Activated effector memory CD4-positive, alpha-beta T cell treated with Interleukin-2 at 50 U/mL for 16 hours (primary cell): ENCODE results near the gene WSCD1.

Source experiments
- DNase-seq: peaks from one replicate; pipeline ENCODE4 v3.0.0-alpha.2; 2020

Gene WSCD1

DNA sequence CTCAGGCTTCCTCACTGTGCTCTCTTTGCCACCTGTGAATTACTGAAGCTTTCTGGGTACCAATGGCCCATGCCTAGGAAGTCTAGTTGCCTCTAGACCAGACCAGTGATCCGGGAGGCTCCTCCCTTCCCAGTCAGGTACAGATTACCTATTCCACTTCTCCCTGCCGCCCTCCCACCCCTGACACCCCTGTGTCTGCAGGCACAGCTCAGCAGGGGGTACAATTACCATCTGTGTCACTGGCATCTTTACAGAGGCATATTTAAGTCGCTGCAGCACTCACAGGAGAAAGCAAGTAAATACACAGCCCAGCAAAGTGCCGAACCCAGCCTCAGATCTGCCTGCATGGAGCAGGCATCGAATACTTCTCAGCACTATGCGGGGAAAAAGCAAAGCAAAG is 5.3 kb upstream of the WSCD1 start:
- DNase-seq = no peak

DNA sequence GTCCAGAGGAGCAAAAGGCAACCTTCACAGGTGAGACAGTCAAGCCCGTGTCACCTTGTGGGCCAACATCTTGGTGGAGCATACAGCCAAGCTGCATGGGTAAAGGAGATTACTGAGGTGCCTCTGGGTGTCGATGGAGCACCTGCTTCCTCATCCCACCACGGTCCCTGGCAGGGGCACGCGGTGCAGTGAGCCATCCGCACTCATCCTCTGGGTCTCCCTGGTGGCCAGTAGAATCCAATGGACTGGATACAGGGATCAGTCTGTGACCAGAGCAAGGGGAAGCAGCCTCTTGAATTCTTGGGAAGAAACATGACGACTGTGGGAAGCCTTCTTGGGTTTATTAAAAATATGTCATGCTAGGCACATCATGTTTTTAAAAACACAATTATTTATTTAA is 4.8 kb upstream of the WSCD1 start:
- DNase-seq = no peak

DNA sequence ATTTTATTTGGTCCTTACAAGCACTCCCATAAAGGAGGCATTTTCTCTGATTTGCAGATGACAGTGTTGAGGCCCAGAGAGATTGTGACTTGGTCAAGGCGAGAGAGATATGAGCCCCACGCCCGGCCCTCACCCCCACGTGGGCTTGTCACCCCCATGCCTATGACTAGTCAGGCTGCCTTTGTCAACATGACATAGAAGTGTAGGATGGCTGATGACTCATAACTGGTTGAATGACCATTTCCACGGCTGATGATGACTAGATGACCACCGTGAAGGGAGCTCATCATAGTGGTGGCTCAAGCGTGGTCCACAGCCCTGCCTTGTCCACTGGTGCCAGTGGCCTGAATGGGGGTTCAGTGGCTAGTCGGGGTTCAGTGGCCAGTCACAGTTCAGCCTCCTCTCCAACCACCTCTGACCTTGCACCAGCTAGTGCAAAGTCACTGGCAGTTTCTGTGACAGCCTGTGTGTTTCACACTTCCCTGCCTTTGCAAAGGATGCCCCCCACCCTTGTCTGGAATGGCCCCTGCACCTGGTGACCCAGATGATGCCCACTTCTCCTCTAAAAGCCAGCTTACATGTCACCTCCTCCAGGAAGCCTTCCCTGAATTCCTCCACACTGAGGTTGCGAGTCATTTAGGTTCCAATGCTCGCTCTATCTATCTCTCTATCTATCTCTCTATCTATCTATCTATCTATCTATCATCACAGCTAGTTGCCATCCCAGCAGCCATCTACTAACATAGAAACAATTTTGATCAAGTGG is 3.8 kb upstream of the WSCD1 start:
- no peak for DNase-seq

DNA sequence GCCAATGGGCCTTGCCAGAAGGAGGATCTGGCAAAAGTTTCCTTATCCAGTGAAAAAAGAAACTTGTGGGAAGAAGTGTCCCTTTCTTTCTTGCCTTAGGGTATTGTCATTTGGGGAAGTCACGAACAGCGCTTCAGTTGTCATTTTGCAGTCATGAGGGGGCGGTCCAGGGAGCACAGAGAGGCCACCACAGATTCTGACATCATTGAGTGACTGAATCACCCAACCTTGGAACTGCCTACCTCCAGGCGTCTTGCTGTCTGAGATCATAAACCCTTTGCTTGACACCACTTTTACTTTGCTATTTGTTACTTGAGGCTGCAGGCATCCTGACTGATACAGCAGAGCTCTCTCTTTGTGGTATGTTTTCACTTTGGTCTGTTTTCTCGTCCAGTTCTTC is 3.1 kb upstream of the WSCD1 start:
- no peak for DNase-seq

DNA sequence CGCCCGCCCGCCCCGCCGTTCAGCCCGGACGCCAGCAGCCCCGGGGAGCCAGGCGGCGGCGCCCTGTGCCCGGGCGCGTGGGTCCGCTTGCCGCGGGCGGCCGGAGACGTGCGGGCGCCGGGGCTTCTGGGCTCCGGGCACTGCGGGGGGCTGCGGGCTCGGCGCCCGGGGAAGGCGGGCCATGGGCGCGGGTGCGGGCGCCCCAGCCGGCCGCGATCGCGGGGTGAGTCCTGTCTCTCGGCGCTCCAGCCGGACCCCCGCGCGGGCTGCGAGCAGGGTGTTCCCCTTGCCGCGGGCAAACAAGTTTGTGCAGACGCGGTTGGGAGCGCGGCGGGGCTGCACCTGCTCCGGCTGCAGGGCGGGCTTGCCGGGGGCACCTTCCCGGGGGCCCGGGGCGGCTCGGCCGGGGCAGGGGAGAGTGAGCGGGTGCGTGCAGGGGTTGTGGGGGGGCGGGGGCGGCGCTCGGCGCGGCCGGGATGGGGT is 292 bp downstream of the WSCD1 start:
- no peak for DNase-seq

GRCh38 chr17:6070913-6071511 is 833 bp downstream of the WSCD1 start:
- DNase-seq = no peak

GRCh38 chr17:6071528-6072065 is 1.4 kb downstream of the WSCD1 start:
- no peak for DNase-seq

DNA sequence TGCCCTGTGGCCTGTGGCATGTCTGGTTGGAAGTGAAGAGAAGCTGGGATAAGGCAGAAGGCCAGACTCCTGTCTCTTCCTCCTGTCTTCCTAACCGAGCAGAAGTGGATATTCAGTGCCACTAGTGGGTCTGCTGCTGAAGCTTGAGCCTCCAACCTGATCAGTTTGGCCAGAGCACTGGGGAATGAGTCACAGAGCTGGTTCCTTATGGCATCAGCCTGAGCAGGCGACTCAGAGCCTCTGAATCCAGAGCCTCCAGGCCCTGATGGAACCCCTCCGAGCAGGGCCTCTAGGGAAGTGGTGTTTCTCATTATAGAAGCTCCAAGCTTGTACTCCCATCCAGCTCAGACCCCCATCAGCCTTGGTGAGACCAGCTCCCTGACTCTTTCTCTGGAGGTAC is 2.0 kb downstream of the WSCD1 start:
- DNase-seq = no peak

DNA sequence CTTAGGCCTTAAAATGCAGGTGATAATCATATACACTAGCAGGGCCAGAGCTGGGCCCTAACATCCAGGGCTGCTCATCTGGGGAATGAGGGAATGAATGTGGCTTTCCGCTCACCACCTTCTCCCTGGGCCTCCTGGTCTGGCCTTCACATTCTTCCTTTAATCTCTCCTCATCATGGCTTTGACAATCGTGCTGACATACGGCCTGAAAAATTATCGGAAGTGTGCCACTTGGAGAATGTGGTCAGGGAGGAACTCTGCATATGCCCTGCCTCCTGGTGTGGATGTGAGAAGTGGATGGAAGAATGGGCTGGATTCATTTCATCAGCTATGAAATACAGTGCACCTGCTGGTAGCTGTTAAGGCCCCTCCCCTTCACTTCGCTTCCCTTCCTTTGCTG is 2.4 kb downstream of the WSCD1 start:
- DNase-seq = no peak

- DNase-seq = no peak
Observed at GRCh38 chr17:6073620-6074019, 3.4 kb downstream of the WSCD1 start.

DNA sequence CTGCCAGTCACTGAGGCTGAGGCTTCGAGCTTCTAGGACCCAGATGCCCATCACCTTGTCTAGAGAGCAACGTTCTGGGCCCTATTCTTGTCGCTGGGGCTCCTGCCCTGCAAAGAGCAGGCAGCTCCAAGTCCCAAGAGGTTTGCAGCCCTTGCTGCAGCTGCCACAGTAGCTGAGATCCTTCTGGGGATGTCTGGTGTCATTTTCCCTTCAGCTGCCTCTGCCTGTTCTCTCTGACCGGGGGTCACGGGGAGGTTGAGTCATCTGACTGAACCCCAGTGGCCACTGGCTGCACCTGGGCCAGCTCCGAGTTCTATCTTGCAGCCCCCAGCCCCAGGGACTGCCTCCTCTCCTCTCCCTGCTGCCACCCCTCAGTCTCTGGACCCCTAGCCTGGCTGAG is 4.9 kb downstream of the WSCD1 start:
- no peak for DNase-seq

DNA sequence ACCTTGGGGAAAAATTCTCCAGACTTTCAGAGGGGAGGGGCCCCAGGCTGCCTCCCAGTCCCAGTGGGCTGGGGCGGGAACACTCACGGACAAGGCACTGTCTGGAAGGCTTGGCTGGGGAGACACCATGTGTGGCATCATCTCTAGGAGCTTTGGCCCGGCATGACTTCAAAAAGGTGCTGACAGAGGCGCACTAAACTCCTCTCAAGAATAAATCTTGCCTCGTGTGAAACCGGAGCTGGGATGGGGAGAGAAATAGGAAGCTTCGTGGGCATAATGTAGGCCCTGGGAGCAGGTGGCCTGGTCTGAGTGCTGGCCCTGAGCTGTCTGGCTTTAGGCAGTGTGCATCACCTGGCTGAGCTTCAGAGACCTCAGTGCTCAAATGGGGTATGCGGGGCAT is 5.7 kb downstream of the WSCD1 start:
- DNase-seq = no peak

GRCh38 chr17:6077752-6078151 is 7.6 kb downstream of the WSCD1 start:
- DNase-seq = no peak

DNA sequence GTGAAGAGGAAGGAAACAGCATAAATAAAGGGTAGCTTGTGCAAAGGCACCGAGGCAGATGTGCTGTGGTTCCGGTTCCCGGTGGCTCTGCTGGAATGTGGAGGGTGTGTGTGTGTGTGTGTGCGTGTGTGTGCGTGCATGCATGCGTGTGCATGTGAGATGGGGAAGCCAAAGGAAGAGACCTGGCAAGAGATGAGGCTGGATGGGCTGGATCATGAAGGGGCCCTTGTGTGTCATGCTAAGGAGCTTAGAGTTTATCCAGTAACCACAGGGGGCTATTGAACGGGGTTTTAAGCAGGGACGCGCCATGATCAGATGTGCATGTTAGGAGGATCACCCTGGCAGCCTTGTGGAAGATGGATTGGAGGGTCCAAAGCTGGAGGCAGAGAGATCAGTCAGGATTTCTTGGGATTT is 8.3 kb downstream of the WSCD1 start:
- DNase-seq = no peak

DNA sequence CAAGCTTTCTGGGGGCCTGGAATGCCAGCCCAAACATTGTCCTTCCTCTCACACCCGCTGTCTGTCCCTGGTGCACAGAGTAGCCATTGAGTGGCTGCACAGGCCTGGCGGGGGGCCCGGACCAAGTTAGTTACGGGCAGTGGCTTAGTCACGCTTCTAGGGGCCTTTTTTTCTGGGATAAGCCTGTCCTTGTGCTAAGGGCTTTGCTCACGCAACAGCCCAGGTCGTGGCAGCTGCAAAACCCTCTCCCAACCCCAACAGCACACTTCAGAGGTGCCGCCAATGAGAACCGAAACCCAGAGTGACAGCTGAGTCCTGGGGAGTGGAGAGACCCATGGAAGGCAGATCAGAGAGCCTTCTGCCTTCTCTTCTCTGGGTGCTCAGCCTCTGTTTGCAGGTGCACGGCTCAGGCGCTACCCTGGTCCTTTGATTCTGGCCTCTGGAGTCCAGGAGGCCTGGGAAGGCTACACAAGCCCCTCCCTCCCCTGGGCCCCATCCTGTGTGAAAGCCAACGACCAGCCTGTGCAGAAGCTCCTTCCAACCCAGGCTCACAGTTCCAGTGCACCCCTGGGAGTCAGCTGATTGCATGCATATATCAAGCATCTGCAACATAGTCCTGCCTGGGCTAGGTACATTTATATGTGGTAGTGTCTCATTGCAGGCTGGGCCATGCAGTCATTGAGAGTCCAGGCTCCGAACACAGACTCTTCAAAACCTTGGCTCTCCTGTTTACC is 9.1 kb downstream of the WSCD1 start:
- DNase-seq = no peak

DNA sequence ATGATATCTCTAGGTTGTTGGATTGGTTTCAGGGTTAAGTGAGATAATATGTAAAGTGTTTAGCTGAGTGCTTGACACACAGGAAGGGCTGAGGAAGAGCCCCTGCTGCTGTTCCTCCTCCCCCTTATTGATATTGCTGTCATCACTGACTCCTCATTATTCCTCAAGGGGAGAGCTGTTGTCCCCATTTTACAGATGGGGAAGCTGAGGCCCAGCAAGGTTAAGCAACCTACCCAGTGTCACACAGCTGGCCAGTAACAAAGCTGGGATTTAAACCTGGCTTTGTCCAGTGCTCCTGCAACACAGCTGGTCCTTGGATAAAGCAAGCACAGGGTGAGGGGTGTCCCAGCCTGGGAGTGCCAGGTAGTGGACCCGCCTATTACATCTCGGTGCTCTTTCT is 9.8 kb downstream of the WSCD1 start:
- DNase-seq = no peak

DNA sequence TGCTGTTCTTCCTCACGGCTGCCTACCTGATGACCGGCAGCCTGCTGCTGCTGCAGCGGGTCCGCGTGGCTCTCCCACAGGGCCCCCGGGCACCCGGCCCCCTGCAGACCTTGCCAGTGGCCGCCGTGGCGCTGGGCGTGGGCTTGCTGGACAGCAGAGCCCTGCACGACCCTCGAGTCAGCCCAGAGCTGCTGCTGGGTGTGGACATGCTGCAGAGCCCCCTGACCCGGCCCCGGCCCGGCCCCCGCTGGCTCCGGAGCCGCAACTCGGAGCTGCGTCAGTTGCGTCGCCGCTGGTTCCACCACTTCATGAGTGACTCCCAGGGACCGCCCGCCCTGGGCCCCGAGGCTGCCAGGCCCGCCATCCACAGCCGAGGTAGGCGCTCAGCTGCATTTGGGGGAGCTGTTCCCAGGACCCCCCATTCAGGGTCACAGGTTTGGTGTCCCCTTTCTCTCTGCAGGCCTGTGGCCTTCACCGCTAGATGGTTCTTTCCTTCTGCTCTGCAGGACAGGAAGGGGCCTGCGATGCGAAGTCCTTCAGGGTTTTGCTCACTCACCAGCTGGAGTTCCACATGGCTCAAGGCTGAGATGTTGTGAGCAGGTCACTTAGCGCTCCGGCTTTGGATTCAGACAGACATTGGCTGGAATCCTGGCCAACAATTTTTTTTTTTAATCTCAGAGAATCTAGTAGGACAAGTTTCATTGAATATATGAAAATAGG is 10.7 kb downstream of the WSCD1 start:
- no peak for DNase-seq

DNA sequence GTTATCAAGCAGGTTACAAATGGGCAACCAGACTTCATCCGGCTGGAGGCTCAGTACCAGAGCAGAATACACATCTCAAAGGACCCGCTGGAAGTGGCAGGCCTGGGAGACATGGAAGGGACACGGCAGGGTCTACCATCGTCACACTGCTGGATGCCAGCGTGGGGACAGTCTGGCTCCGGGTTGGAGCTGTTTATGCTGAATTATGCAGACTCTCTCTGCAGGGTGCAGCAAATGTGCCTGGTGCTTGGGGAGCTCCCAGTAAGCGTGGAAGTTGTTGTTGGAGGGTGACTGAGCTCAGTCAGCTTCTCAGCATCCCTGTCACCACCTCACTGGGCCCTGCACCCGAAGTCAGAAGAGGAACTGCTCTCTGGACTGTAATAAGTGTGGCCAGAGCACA is 12.2 kb downstream of the WSCD1 start:
- DNase-seq = no peak

DNA sequence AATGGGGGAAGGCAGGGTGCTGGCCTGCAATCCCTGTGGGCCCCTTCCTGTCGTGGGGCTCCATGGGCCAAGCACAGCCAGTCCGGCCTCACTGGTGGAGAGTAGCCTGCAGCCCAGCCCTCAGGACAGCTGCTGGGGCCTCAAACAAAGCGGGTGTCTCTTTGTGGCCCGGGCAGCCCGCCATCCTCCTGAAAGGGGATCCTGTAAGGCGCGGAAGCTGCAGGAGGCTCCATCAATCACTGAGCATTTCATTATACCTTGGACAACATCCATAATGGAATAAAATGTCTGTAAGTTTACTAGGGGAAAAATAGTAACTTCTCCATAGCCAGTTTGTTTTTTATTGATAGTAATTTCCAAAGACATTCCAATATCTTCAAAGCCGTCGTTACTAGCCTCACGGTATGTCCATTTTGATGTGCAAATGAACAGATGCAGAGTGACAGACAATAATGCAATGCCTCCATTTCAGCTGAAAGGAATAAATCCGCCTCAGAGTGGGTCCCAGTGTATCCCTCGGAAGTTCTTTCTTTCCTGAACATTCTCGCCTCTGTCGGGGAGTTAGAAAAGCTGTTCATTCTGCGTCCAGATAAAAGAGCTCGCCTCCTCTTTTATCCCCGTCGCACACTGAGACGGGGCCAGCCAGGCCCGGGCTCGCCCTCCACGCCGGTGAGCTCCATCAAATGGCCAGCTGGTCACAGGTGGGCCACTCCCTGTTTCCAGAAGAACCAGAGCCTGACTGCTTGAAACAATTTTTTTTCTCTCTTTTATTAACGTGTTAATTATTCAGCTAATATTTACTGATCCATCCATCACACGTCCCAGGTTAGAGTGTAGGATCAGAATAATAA is 14.4 kb downstream of the WSCD1 start:
- DNase-seq = no peak

DNA sequence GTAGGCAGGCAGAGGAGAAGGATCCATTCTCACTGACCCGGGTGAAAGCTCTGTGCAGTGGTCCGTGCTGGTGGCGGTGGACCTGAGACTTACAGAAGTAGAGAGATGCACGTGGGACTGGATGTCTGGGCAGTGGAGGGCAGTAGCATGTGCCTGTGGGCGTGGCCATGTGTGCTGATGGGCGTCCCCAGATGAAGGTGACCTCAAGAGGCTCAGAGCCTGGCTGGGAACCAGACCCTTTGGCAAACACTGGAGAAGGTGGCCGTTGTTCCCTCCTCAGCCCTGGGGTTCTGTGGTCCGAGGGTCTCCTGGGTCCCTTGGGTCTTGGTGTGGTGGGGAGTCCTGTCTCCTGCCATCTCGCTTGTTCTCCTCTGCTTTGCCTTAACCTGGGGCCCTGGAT is 15.6 kb downstream of the WSCD1 start:
- DNase-seq = no peak

- no peak for DNase-seq
Observed at GRCh38 chr17:6086603-6087400, 16.6 kb downstream of the WSCD1 start.
